H1 (cell line): ENCODE results near the gene OR2Z1. TPM values are rescaled to one million over a fixed set of nuclear protein-coding genes. Genes with fewer than 3 reads are reported as not detected.

Experiments used
- CTCF ChIA-PET: fragments of 300-600 bp; sonication (Branson Sonifier 250); formaldehyde crosslinking; loops from one replicate; lab custom pipeline; 2021; ENCODE audit not compliant: partially characterized antibody; lab: Charles Lee
- POLR2A ChIA-PET: fragments of 300-600 bp; sonication (Branson Sonifier 250); formaldehyde crosslinking; loops from one replicate; lab custom pipeline; 2021; ENCODE audit warnings: inconsistent platforms; ENCODE audit not compliant: partially characterized antibody; lab: Charles Lee
- DNase-seq, 2 experiments: peaks; one replicate each; pipeline versions ENCODE4 v3.0.0 to v3.0.0-alpha.2; 2010 to 2022; ENCODE audit warnings: low spot score in 2 of 2, low read depth in 1 of 2, mixed read lengths in 1 of 2
- FAIRE-seq: peaks from 2 replicates; lab custom pipeline; 2011; peaks lifted over from hg19 to GRCh38; lab: Jason Lieb, UNC
- H2AFZ ChIP-seq: 2 replicates; pipeline ENCODE4 v1.8.1; 2012; ENCODE audit warnings: low read length, inconsistent platforms
- H2AK5ac ChIP-seq: 2 replicates; pipeline ENCODE4 v1.6.1; 2013; ENCODE audit warnings: low read depth, low read length
- H2BK120ac ChIP-seq: replicated peaks from 2 replicates; pipeline ENCODE3; 2013; ENCODE audit warnings: low read depth, low read length, inconsistent platforms
- H2BK12ac ChIP-seq: 2 replicates; pipeline ENCODE4 v1.6.1; 2013; ENCODE audit warnings: low read depth, low read length
- H2BK15ac ChIP-seq: 2 replicates; pipeline ENCODE4 v1.6.1; 2013; ENCODE audit warnings: low read length
- H2BK20ac ChIP-seq: 2 replicates; pipeline ENCODE4 v1.6.1; 2013; ENCODE audit warnings: low read length
- H2BK5ac ChIP-seq: 2 replicates; pipeline ENCODE4 v1.6.1; 2013; ENCODE audit warnings: low read depth, low read length
- H3K14ac ChIP-seq: 2 replicates; pipeline ENCODE4 v1.6.1; 2013; ENCODE audit warnings: inconsistent platforms; ENCODE audit not compliant: insufficient read length
- H3K18ac ChIP-seq: 2 replicates; pipeline ENCODE4 v1.6.1; 2013; ENCODE audit warnings: low read length; ENCODE audit errors: extremely low read depth
- H3K23ac ChIP-seq: 2 replicates; pipeline ENCODE4 v1.6.1; 2013; ENCODE audit warnings: inconsistent platforms; ENCODE audit not compliant: insufficient read length
- H3K23me2 ChIP-seq: 2 replicates; pipeline ENCODE4 v1.6.1; 2013; ENCODE audit warnings: low read depth, low read length
- H3K27ac ChIP-seq: 2 replicates; pipeline ENCODE4 v1.6.1; 2011; ENCODE audit warnings: low read depth, low read length, inconsistent platforms
- H3K27me3 ChIP-seq, 4 experiments: replicated peaks in 1 of 4; 1 replicate in 1 of 4; 2 replicates in 3 of 4; pipeline versions ENCODE4 v1.6.1 to v1.8.1; 2011 to 2013; ENCODE audit warnings: low read length in 3 of 4, mild to moderate bottlenecking in 3 of 4, inconsistent platforms in 2 of 4, mixed read lengths in 2 of 4, moderate library complexity in 1 of 4; ENCODE audit not compliant: control insufficient read depth in 3 of 4, insufficient read depth in 3 of 4; ENCODE audit errors: extremely low read depth in 1 of 4
- H3K36me3 ChIP-seq, 4 experiments: 2 replicates each; pipeline versions ENCODE4 v1.6.1 to v1.8.1; 2011 to 2013; ENCODE audit warnings: mild to moderate bottlenecking in 4 of 4, low read length in 3 of 4, moderate library complexity in 2 of 4, control low read depth in 1 of 4, inconsistent platforms in 1 of 4; ENCODE audit not compliant: insufficient read depth in 4 of 4, control insufficient read depth in 2 of 4
- H3K4ac ChIP-seq: replicated peaks from 2 replicates; pipeline ENCODE3; 2013; ENCODE audit warnings: low read length, low read depth, mixed read lengths, inconsistent platforms; ENCODE audit not compliant: insufficient read length
- H3K4me1 ChIP-seq, 4 experiments: replicated peaks in 1 of 4; 1 replicate in 1 of 4; 2 replicates in 3 of 4; pipeline versions ENCODE4 v1.6.1 to v1.8.1; 2011 to 2013; ENCODE audit warnings: low read length in 3 of 4, inconsistent platforms in 2 of 4, mixed read lengths in 1 of 4; ENCODE audit not compliant: insufficient read depth in 4 of 4, control insufficient read depth in 3 of 4
- H3K4me2 ChIP-seq, 2 experiments: 2 replicates each; pipeline versions ENCODE4 v1.6.1 to v1.8.1; 2011 to 2013; ENCODE audit warnings: low read depth in 2 of 2, low read length in 2 of 2, control low read depth in 1 of 2, inconsistent platforms in 1 of 2, mild to moderate bottlenecking in 1 of 2; ENCODE audit not compliant: insufficient read depth in 1 of 2
- H3K4me3 ChIP-seq, 4 experiments: fragments of 200-600, 300-600 bp in 1 of 4; sonication (generic), shearing (Covaris generic), sonication (Bioruptor Twin) in 1 of 4; 2 replicates each; pipeline versions ENCODE4 v1.5.1 to v1.8.1; 2011 to 2016; ENCODE audit warnings: low read length in 4 of 4, low read depth in 3 of 4, control low read depth in 2 of 4, inconsistent platforms in 2 of 4, mild to moderate bottlenecking in 2 of 4, mixed read lengths in 1 of 4, moderate library complexity in 1 of 4; ENCODE audit not compliant: insufficient read depth in 2 of 4; ENCODE audit errors: extremely low read depth in 1 of 4
- H3K56ac ChIP-seq: replicated peaks from 2 replicates; pipeline ENCODE3; 2013; ENCODE audit warnings: low read depth, mild to moderate bottlenecking, mixed read lengths, low read length, inconsistent platforms; ENCODE audit not compliant: insufficient read length
- H3K79me1 ChIP-seq: 2 replicates; pipeline ENCODE4 v1.6.1; 2013; ENCODE audit warnings: low read depth, low read length, control low read depth
- H3K79me2 ChIP-seq, 2 experiments: 2 replicates each; pipeline versions ENCODE4 v1.6.1 to v1.8.1; 2012 to 2013; ENCODE audit warnings: low read length in 2 of 2, mild to moderate bottlenecking in 2 of 2, inconsistent platforms in 1 of 2; ENCODE audit not compliant: insufficient read depth in 2 of 2, control insufficient read depth in 1 of 2
- H3K9ac ChIP-seq, 4 experiments: replicated peaks in 1 of 4; 1 replicate in 1 of 4; 2 replicates in 3 of 4; pipeline versions ENCODE4 v1.6.1 to v1.8.1; 2011 to 2013; ENCODE audit warnings: low read depth in 3 of 4, low read length in 3 of 4, control low read depth in 2 of 4, mild to moderate bottlenecking in 2 of 4, moderate library complexity in 2 of 4, inconsistent platforms in 1 of 4; ENCODE audit errors: extremely low read depth in 1 of 4
- H3K9me3 ChIP-seq, 2 experiments: 2 replicates each; pipeline versions ENCODE4 v1.6.1 to v1.8.1; 2012 to 2013; ENCODE audit warnings: mild to moderate bottlenecking in 2 of 2, moderate library complexity in 2 of 2, control low read depth in 1 of 2, inconsistent platforms in 1 of 2, low read depth in 1 of 2, low read length in 1 of 2, mixed read lengths in 1 of 2; ENCODE audit not compliant: insufficient read depth in 2 of 2
- H4K20me1 ChIP-seq, 2 experiments: replicated peaks in 1 of 2; 2 replicates each; pipeline versions ENCODE3 to v1.8.1; 2011 to 2013; ENCODE audit warnings: inconsistent platforms in 2 of 2, low read length in 2 of 2, mild to moderate bottlenecking in 1 of 2; ENCODE audit not compliant: insufficient read depth in 2 of 2, control insufficient read depth in 1 of 2
- H4K5ac ChIP-seq: 2 replicates; pipeline ENCODE4 v1.6.1; 2013; ENCODE audit warnings: low read length, low read depth, mixed read lengths, inconsistent platforms; ENCODE audit not compliant: insufficient read length
- H4K8ac ChIP-seq: 2 replicates; pipeline ENCODE4 v1.8.0; 2013; ENCODE audit warnings: mild to moderate bottlenecking, moderate library complexity, low read length, inconsistent platforms; ENCODE audit not compliant: insufficient read depth; ENCODE audit errors: extremely low read depth
- H4K91ac ChIP-seq: replicated peaks from 2 replicates; pipeline ENCODE3; 2013; ENCODE audit warnings: low read length, mixed read lengths, inconsistent platforms; ENCODE audit not compliant: insufficient read length
- CTBP2 ChIP-seq: IDR thresholded peaks from 2 replicates; pipeline ENCODE4 v1.7.0; 2011; ENCODE audit warnings: borderline replicate concordance, mild to moderate bottlenecking, moderate library complexity, mixed read lengths, low read length; ENCODE audit not compliant: insufficient read depth, insufficient read length
- EGR1 ChIP-seq: IDR thresholded peaks from 2 replicates; pipeline ENCODE4 v1.6.1; 2011; ENCODE audit warnings: low read depth, low read length, borderline replicate concordance
- KDM1A ChIP-seq: fragments of 200-600, 300-600 bp; sonication (generic); IDR thresholded peaks from 2 replicates; pipeline ENCODE4 v1.7.1; 2016; ENCODE audit warnings: mild to moderate bottlenecking, low read length, borderline replicate concordance
- NANOG ChIP-seq: IDR thresholded peaks from 2 replicates; pipeline ENCODE4 v1.6.1; 2011; ENCODE audit warnings: low read length, low read depth, mild to moderate bottlenecking, inconsistent platforms; ENCODE audit not compliant: insufficient read depth, poor library complexity, severe bottlenecking
- PHF8 ChIP-seq: fragments of 200-600 bp; sonication (generic); conservative IDR thresholded peaks from 2 replicates; pipeline ENCODE4 v1.7.1; 2012; ENCODE audit warnings: low read depth, mild to moderate bottlenecking, inconsistent platforms, low read length, moderate library complexity
- WGBS, 2 experiments: shearing (Covaris generic) in 1 of 2; methylation state at CpG; one replicate each; pipeline versions ENCODE4 v1.1.6 to v1.1.7; 2013 to 2015; ENCODE audit warnings: low lambda C conversion rate in 2 of 2, mixed read lengths in 2 of 2, inconsistent platforms in 1 of 2, low coverage in 1 of 2, missing lambda C conversion rate in 1 of 2; ENCODE audit not compliant: insufficient replicate concordance in 2 of 2, insufficient coverage in 1 of 2, insufficient read length in 1 of 2; ENCODE audit errors: extremely low coverage in 1 of 2, missing lambda C conversion rate in 1 of 2; 5-methylcytosine and 5-hydroxymethylcytosine counted together
- long read RNA-seq, 2 experiments: library from RNA in 1 of 2; library from capped mRNA in 1 of 2; stranded (forward); transcript quantifications; one replicate each; pipeline ENCODE4 v2.0.0, GENCODE V29; 2021; ENCODE audit warnings: inconsistent platforms in 1 of 2
- polyA minus RNA-seq, 3 experiments: library from RNA; depleted of rRNA, polyadenylated mRNA; stranded (reverse); fragments of >200 nt; gene quantifications; 1 replicate in 2 of 3; 2 replicates in 1 of 3; pipeline ENCODE4 v1.2.3, GENCODE V29; 2011
- polyA plus RNA-seq, 7 experiments: library from polyadenylated mRNA; depleted of rRNA in 3 of 7; stranded (reverse) in 5 of 7; unstranded in 2 of 7; fragments of >200 nt in 5 of 7; fragments of 200-250 nt in 2 of 7; gene quantifications; 1 replicate in 5 of 7; 2 replicates in 1 of 7; 4 replicates in 1 of 7; pipeline versions ENCODE4 v1.2.1 to v1.2.3, GENCODE V29; 2011 to 2013; ENCODE audit warnings: missing spikeins in 2 of 7, mixed read lengths in 2 of 7
- total RNA-seq: library from RNA; stranded (reverse); fragmentation: NEBNext Ultra II Directional; extraction: Animal tissue kit (Norgen Biotek cat#: 25700); gene quantifications from 2 replicates; pipeline ENCODE4 v1.2.1, GENCODE V29; 2021
- TF ChIP-seq, protein P1 (sequence below): IDR thresholded peaks from 2 replicates; pipeline ENCODE4 v1.6.1; 2012; ENCODE audit warnings: inconsistent platforms
- TF ChIP-seq, protein P2 (sequence below): IDR thresholded peaks from 2 replicates; pipeline ENCODE4 v1.6.1; 2011; ENCODE audit warnings: low read depth, mild to moderate bottlenecking, low read length; ENCODE audit not compliant: insufficient read depth

OR2Z1 gene, protein sequence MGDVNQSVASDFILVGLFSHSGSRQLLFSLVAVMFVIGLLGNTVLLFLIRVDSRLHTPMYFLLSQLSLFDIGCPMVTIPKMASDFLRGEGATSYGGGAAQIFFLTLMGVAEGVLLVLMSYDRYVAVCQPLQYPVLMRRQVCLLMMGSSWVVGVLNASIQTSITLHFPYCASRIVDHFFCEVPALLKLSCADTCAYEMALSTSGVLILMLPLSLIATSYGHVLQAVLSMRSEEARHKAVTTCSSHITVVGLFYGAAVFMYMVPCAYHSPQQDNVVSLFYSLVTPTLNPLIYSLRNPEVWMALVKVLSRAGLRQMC
- total RNA-seq = not detected in 2 replicates
- polyA plus RNA-seq (2011; rRNA removed) = not detected in 2 replicates
- polyA plus RNA-seq (2011; cell fraction: cytosol; rRNA removed) = not detected
- polyA plus RNA-seq (2011; cell fraction: nucleus; rRNA removed) = not detected
- polyA plus RNA-seq (2012, experiment 1 of 2) = not detected in 4 replicates
- not detected for polyA plus RNA-seq (2012, experiment 2 of 2)
- polyA plus RNA-seq (2013, experiment 1 of 2) = not detected
- polyA plus RNA-seq (2013, experiment 2 of 2) = not detected
- polyA minus RNA-seq (2011; rRNA and poly(A)+ RNA removed) = not detected in 2 replicates
- polyA minus RNA-seq (2011; cell fraction: cytosol; rRNA and poly(A)+ RNA removed) = not detected
- polyA minus RNA-seq (2011; cell fraction: nucleus; rRNA and poly(A)+ RNA removed) = not detected
- long read RNA-seq, experiment 1 = 0 reads
- long read RNA-seq, experiment 2 = 0 reads

DNA sequence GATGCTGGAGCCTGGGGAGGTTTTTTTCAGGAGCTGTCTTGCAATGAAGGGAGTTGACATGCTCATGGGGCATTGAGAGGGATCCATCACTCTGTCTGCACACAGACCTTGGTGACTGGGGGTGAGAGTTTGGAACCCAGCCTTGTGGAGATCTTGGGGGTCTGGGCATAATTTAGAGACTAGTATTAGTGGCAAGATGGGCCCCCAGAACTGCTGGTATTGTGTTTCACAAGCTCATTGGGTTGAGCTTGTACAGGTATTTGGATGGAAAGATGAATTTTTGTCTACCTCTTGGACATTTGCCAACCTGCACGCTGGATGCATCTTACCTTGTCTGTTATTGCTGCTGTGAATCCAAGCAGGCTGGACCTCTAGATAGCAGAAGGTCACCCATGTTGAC lies at the start of gene OR2Z1:
OR2Z1 (plus strand) TSS at position 301 of the 400 bp plus-strand sequence. CDS start 9,395 bp downstream, outside the sequence.
- H3K79me2 ChIP-seq = no peaks in the 10 kb centered on the region
- no peaks in the 10 kb centered on the region for H4K20me1 ChIP-seq
- H3K4me3 ChIP-seq = no peak within 1 kb of the TSS
- no peak within 1 kb of the TSS for H2BK12ac ChIP-seq
- no peak within 1 kb of the TSS for H4K5ac ChIP-seq
- no peak within 1 kb of the TSS for H3K9ac ChIP-seq
- no peak within 1 kb of the TSS for H3K18ac ChIP-seq
- H2AK5ac ChIP-seq = no peak within 1 kb of the TSS
- no peak within 1 kb of the TSS for H3K56ac ChIP-seq
- H2BK120ac ChIP-seq = no peak within 1 kb of the TSS
- no peak within 1 kb of the TSS for H3K14ac ChIP-seq
- H3K23ac ChIP-seq = no peak within 1 kb of the TSS
- no peak within 1 kb of the TSS for H4K8ac ChIP-seq
- H2BK5ac ChIP-seq = no peak within 1 kb of the TSS
- no peaks in the 10 kb centered on the region for H3K79me1 ChIP-seq
- no peaks in the 10 kb centered on the region for H3K36me3 ChIP-seq
- H3K27me3 ChIP-seq = no peaks in the 10 kb centered on the region
- H3K9me3 ChIP-seq = peaks cover 46 to 69% of the 10 kb centered on the region in 2 experiments
- no peak within 1 kb of the TSS for H3K4me2 ChIP-seq
- DNase-seq = no peak
- no peaks in the 10 kb centered on the region for H3K4me1 ChIP-seq
- no peak within 1 kb of the TSS for H2AFZ ChIP-seq
- 69% methylated on average over 1 of the region's 1 CpG; no CpG with 5 or more reads in 1 of the 2 experiments for WGBS, 2 experiments
- H3K4ac ChIP-seq = no peak within 1 kb of the TSS
- no peak within 1 kb of the TSS for H4K91ac ChIP-seq
- H3K27ac ChIP-seq = no peak within 1 kb of the TSS
- CTCF ChIA-PET = interaction anchor here (0.6 to 0.7 kb wide), 2 partner anchors 34 to 245 kb away, joined by 3 read pairs; no protein-coding TSS in a partner anchor
- no peak within 1 kb of the TSS for H2BK15ac ChIP-seq
- no peak within 1 kb of the TSS for H2BK20ac ChIP-seq
- FAIRE-seq = no peak
- POLR2A ChIA-PET = no interaction called here
- peaks cover 3% of the 10 kb centered on the region; the same call in 1 of the 2 replicates for H3K23me2 ChIP-seq
- TF ChIP-seq EGR1 = no peak
- TF ChIP-seq, protein P1, sequence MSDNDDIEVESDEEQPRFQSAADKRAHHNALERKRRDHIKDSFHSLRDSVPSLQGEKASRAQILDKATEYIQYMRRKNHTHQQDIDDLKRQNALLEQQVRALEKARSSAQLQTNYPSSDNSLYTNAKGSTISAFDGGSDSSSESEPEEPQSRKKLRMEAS = no peak
- TF ChIP-seq PHF8 = no peak
- TF ChIP-seq KDM1A = no peak
- TF ChIP-seq, protein P2, sequence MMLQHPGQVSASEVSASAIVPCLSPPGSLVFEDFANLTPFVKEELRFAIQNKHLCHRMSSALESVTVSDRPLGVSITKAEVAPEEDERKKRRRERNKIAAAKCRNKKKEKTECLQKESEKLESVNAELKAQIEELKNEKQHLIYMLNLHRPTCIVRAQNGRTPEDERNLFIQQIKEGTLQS = no peak
- TF ChIP-seq NANOG = no peak
- TF ChIP-seq CTBP2 = no peak
